Ovary (tissue), 3 donors: ENCODE results near the gene WASHC4.

Source experiments
- EP300 ChIP-seq: sonication (generic); formaldehyde crosslinking; IDR thresholded peaks from one replicate; pipeline ENCODE4 v1.6.1; 2017; ENCODE audit warnings: antibody characterized with exemption
- TF ChIP-seq, protein P1 (sequence below), 3 donors: fragments of 450-650 bp in 2 of 3; fragments of 200-600 bp in 1 of 3; IDR thresholded peaks; one replicate each; pipeline versions ENCODE4 v1.5.1 to v1.8.0; 2016 to 2022; ENCODE audit warnings: antibody characterized with exemption in 3 of 3, mild to moderate bottlenecking in 1 of 3
- donor health status: DM: no; HTN: no; CAD: no.

DNA sequence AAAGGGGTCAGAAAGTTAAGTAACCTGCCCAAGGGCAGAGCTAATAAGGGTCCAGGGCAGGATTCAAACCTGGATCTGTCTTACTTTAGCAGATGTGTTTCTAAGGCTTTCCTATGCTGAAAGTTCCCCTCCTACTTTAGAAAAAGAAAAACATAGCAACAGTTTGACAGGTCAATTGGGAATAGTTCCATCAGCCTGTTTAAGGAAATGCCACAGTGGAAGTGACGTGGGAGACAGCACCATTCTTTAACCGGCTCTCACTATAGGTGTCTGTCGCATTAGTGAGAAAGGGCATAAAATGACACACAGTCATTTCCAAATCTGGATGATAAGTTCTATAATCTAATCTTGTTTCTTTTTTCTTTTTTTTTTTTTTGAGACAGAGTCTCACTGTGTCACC is 30.6 kb upstream of the WASHC4 start:
- TF ChIP-seq, protein P1, sequence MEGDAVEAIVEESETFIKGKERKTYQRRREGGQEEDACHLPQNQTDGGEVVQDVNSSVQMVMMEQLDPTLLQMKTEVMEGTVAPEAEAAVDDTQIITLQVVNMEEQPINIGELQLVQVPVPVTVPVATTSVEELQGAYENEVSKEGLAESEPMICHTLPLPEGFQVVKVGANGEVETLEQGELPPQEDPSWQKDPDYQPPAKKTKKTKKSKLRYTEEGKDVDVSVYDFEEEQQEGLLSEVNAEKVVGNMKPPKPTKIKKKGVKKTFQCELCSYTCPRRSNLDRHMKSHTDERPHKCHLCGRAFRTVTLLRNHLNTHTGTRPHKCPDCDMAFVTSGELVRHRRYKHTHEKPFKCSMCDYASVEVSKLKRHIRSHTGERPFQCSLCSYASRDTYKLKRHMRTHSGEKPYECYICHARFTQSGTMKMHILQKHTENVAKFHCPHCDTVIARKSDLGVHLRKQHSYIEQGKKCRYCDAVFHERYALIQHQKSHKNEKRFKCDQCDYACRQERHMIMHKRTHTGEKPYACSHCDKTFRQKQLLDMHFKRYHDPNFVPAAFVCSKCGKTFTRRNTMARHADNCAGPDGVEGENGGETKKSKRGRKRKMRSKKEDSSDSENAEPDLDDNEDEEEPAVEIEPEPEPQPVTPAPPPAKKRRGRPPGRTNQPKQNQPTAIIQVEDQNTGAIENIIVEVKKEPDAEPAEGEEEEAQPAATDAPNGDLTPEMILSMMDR (IDR thresholded peaks at IDR 0.05), result no peak
- no peak for TF ChIP-seq EP300
